Measurements from ENCODE around the gene FBXW5.

Gene FBXW5

DNA sequence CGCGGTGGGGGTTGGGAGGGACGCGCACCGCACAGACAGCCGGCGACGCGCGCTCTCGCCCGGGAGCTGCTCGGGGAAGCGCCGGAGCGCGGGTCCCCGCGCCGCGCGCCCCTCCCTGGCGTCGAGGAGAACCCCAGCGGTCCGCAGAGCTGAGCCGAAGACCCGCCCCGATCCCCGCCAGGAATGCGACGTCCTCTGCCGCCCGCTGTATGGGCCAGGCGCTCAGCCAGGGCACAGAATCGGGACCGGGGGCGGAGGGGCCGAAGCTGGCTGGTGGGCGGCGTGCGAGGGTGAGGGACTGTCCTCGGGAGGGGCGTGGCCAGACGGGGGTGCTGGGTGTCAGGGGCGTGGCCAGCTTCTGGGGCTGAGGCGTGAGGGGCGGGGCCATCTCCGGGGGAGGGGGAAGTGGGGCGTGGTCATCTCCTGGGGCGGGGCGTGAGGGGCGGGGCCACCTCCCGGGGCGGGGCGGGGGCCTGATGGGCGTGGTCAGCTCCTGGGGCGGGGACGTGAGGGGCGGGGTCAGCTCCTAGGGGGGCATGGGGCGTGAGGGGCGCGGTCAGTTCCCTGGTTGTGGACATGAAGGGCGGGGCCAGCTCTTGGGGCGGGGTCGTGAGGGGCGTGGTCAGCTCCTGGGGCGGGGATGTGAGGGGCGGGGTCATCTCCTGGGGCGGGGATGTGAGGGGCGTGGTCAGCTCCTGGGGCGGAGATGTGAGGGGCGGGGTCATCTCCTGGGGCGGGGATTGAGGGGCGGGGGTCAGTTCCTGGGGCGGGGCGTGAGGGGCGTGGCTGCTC, 33.7 kb upstream of the FBXW5 start:
- peak; percentile 55 for DNase-seq (ENCODE audit: low spot score)

- DNase-seq (ENCODE audit: low spot score) = no peak
Measured at GRCh38 chr9:136977649-136978072, 33.1 kb upstream of the FBXW5 start.

DNA sequence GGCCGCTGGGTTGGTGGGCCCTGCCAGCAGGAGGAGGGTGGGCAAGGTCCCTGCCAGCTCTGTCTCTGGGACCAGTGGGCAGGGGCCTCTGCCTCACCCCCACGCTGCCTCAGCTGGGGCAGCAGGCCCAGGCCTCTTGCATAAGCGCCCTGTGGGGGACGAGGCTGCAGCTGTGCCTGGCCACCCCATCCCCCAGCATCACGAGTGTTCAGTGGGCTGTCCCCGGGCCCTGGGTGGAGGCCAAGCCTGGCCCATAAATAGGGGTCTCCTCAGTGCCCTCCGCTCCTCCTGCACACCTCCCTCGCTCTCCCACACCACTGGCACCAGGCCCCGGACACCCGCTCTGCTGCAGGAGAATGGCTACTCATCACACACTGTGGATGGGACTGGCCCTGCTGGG, 32.7 kb upstream of the FBXW5 start, which contains the start of gene PTGDS:
TSS of gene PTGDS (plus strand) at position 282 of the 400 bp plus-strand sequence. CDS start at position 357, 75 bp downstream.
- no peak for DNase-seq (ENCODE audit: low spot score)

- DNase-seq (ENCODE audit: low spot score) = peak; percentile 51
Measured at GRCh38 chr9:136975644-136976043, 31.1 kb upstream of the FBXW5 start.

GRCh38 chr9:136974817-136975535, 30.4 kb upstream of the FBXW5 start:
- DNase-seq (ENCODE audit: low spot score) = no peak

- no peak for DNase-seq (ENCODE audit: low spot score)
Measured at GRCh38 chr9:136973618-136974617, 29.4 kb upstream of the FBXW5 start.

- DNase-seq (ENCODE audit: low spot score) = no peak
Measured at GRCh38 chr9:136972743-136973142, 28.2 kb upstream of the FBXW5 start.

DNA sequence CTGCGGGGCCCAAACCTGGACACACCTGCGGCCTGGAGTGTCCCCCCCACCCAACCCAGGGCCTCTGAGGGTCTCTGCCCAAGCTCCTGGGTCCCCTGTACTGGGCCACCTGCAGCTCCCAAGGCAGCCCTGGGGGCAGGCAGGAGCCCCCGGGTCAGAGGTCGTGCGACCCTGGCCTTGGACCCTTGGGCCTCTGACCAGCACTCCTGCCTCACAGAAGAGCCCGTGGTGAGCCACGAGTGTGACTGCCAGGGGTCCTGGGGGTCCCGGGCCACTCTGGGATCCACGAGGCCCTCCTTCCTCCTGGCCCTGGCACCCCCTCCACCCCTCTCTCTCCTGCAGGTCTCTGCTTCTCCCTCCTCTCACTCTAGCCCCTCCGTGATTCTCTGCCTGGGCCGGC, 27.8 kb upstream of the FBXW5 start:
- DNase-seq (ENCODE audit: low spot score) = no peak

DNA sequence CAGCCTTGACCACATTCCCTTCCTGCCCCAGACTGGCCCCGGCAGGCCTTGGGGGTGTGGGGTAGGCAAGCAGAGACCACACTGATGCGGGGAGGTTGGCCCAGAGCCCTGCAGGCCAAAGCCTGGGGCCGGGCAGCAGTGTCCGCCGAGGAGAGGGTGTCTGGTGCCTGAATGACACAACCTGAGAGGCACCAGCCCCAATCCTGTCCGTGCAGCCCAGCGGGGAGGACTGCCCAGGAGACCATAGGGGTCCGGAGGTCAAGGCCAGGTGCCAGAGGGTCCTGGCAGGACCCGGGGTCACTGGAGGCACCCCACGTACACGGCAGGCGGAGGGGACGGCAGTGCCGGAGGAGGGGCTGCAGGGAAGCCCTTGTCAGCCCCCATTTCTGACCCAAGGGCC, 27.2 kb upstream of the FBXW5 start:
- no peak for DNase-seq (ENCODE audit: low spot score)

DNA sequence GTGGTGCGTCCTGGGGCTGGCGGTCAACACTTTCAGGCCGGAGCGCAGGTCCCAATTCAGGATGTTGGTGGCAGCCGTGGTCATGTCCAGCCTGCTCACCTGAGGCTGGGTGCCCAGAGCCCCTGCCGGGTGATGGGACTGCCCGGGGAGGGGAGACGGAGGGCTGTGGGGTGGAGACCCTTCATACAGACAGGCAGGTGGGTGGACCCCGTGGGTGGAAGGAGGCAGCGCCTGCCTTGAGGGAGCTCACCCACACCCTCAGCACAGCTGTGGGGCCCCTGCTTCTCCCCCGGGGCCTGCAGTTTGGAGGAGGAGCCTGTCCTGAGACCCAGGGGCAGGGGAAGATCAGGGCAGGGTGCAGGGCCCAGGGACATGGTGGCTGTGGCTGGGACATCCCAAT, 25.8 kb upstream of the FBXW5 start:
- DNase-seq (ENCODE audit: low spot score) = peak; percentile 44

GRCh38 chr9:136969774-136970173, 25.2 kb upstream of the FBXW5 start:
- DNase-seq (ENCODE audit: low spot score) = no peak

DNA sequence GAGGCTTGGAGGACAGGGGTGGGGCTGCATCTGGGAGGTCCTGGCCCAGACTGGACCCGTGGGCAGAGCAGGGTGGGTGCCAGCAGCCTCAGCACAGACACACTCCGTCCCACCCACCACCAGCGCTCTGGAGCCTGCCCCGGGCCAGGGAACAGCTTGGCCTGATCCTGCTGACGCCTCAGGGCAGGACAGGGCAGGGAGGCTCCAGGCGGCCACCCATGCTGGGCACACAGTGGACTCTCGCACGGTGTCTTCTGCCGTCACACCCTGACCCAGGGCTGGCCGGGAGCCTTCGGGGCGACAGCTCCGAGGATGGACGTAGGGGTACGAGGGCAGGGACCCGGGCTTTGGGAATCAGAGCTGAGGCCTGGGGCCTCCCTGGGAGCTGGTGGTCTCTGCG, 24.6 kb upstream of the FBXW5 start:
- DNase-seq (ENCODE audit: low spot score) = no peak

GRCh38 chr9:136968333-136969127, 24.0 kb upstream of the FBXW5 start:
- no peak for DNase-seq (ENCODE audit: low spot score)

- DNase-seq (ENCODE audit: low spot score) = peak; percentile 33
Measured at GRCh38 chr9:136965771-136966484, 21.4 kb upstream of the FBXW5 start.

- DNase-seq (ENCODE audit: low spot score) = no peak
Measured at GRCh38 chr9:136964833-136965422, 20.4 kb upstream of the FBXW5 start.

DNA sequence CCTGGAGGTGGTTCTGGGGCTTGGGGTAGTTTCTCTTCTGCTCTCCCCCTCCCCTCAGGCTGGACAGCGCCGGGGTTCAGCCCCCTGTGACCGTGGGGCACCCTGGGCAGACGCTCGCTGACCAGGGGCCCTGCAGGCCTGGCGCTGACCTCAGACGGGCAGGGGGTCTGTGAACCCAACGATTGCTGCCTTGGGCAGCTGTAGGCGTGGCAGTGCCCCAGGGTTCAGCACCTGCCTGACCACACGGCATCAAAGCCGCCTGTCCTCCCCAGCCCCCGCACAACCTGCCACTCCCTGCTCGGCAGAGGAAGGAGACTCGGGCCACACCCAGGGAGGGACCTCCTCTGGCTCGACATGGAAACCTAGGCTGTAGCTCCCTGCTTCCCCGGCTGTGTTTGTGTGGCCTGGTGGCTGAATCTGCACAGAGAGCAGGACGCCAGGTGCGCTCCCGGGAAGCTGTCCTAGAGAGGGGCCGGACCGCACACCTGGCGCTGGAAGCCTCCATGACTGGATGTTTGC, 19.7 kb upstream of the FBXW5 start:
- DNase-seq (ENCODE audit: low spot score) = no peak

- no peak for DNase-seq (ENCODE audit: low spot score)
Measured at GRCh38 chr9:136963751-136964150, 19.2 kb upstream of the FBXW5 start.

DNA sequence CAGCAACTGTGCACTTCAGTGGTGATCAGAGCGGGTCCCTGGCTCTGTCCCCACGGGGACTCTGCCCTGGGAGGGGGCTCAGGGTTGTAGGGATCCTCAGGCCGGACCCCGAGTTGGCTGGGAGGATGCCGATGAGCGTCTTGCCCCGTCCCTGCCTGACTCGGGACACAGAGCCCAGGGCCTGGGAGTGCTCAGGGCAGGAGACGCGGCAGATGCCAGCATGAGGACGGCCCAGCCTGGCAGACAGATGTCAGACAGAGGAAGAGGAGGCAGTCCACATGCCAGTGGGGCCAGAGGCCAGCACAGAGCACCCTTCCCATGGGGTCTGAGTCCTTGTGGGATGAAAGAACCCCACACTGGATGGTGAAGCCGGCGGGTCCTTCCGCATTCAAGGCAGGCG, 18.8 kb upstream of the FBXW5 start:
- no peak for DNase-seq (ENCODE audit: low spot score)

DNA sequence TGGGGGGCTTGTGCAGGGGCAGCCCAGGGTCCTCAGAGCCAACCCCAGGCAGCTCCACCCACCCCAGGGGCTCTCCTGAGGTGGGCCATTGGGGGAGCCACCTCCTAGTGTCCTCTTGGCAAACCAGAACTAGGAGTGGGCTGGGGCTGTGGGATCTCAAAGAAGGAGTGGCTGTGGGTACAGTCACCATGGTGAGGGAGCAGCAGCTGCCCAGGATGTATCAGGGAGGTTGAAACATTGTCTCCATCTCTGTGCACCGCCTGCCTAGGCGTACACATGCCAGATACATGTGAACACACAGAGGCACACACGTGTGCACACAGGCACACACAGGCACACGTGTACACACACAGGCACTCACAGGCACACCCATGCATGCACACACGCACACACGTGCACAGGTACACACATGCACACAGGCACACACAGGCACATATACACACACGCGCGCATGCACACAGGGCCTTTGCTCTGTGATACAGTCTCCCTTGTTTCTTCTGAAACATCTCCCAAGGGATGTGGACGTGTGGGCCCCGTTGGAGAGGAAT, 18.2 kb upstream of the FBXW5 start:
- DNase-seq (ENCODE audit: low spot score) = no peak

DNA sequence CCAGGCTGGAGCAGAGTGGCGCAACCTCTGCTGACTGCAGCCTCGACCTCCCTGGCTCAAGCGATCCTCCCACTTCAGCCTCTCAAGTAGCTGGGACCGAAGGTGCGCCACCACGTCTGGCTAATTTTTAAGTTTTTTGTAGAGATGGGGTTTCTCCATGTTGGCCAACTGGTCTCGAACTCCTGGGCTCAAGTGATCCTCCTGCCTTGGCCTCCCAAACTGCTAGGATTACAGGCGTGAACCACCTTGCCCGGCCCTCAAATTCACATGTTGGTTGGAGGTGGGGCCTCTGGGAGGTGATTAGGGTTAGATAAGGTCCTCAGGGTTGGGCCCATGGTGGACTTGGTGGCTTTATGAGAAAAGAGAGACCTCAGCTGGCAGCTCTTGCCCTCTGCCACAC, 17.6 kb upstream of the FBXW5 start:
- DNase-seq (ENCODE audit: low spot score) = no peak
